ENCODE results near the gene UBE2J2. TPM values are rescaled to one million over a fixed set of nuclear protein-coding genes. Genes with fewer than 3 reads are reported as not detected.

UBE2J2 gene
- total RNA-seq, 1 donor from 2014 or later = 65.1 TPM

DNA sequence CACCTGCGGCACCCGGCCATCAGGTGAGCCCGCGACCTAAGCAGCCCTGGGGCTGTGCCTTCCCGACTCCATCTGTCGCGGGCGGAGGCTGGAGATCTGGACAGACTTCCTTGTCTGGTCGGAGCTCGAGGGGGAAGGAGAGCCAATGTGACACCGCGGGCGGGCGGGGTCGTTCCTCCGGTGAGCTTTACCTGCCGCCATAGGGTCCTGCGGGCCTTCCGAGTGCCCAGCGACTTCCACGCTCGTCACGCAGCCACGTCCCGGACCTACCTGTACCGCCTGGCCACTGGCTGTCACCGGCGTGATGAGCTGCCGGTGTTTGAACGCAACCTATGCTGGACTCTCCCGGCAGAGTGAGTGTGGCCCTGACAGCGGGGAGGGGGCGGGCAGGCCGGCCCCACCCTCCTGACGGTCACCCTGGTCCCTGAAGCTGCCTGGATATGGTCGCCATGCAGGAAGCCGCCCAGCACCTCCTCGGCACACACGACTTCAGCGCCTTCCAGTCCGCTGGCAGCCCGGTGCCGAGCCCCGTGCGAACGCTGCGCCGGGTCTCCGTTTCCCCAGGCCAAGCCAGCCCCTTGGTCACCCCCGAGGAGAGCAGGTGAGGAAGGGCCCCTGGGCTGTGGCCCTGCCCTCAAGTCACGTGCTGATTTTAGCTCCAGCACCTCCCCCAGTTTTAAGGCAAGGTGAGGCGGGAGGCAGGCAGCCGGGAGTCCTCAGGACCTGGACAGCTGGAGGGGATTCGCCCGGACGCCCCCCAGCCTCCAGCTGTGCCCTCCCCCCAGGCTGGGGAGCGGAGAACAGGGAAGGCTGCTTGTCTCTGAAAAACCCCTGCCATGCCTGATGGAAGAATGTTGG is 35.8 kb upstream of the UBE2J2 start:
- TF ChIP-seq, protein P1, sequence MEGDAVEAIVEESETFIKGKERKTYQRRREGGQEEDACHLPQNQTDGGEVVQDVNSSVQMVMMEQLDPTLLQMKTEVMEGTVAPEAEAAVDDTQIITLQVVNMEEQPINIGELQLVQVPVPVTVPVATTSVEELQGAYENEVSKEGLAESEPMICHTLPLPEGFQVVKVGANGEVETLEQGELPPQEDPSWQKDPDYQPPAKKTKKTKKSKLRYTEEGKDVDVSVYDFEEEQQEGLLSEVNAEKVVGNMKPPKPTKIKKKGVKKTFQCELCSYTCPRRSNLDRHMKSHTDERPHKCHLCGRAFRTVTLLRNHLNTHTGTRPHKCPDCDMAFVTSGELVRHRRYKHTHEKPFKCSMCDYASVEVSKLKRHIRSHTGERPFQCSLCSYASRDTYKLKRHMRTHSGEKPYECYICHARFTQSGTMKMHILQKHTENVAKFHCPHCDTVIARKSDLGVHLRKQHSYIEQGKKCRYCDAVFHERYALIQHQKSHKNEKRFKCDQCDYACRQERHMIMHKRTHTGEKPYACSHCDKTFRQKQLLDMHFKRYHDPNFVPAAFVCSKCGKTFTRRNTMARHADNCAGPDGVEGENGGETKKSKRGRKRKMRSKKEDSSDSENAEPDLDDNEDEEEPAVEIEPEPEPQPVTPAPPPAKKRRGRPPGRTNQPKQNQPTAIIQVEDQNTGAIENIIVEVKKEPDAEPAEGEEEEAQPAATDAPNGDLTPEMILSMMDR (IDR thresholded peaks at IDR 0.05) = no peak
- Mint-ChIP-seq H3K4me1 (ENCODE audit: unreplicated experiment) (peaks cover 27% of the 10 kb centered on the region), H3K27ac (ENCODE audit: unreplicated experiment) (peak overlapping the region; percentile 23), H3K27me3 (ENCODE audit: unreplicated experiment) (no peaks in the 10 kb centered on the region), H3K36me3 (ENCODE audit: unreplicated experiment) (peaks cover 9% of the 10 kb centered on the region), H3K4me3 (ENCODE audit: unreplicated experiment) (peak overlapping the region; percentile 71), H3K9me3 (ENCODE audit: unreplicated experiment) (no peaks in the 10 kb centered on the region)
- no peak for DNase-seq (ENCODE audit: extremely low spot score, unreplicated experiment)

DNA sequence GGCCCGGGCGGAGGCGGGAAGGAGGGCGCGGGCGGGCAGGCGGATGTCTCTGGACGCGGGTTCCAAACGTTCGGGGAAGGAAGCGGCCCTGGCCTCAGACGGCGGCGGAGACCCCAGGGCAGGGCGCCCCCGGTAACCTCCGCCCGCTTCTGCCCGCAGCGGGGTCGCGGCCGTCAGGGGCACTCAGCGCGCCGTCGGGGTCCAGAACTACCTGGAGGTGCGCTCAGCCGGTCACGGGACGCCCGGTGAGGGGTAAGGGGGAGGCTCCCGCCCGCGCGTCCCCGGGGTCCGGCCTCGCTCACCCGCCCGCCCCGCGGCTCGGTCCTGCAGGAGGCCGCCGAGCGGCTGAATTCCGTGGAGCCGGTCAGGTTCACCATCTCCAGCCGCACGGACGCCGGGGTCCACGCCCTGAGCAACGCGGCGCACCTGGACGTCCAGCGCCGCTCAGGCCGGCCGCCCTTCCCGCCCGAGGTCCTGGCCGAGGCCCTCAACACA is 35.1 kb upstream of the UBE2J2 start:
- TF ChIP-seq, protein P1 (IDR thresholded peaks at IDR 0.05) = no peak
- Mint-ChIP-seq H3K27ac (ENCODE audit: unreplicated experiment) (peak overlapping the region; percentile 78), H3K36me3 (ENCODE audit: unreplicated experiment) (peaks cover 8% of the 10 kb centered on the region), H3K9me3 (ENCODE audit: unreplicated experiment) (no peaks in the 10 kb centered on the region), H3K27me3 (ENCODE audit: unreplicated experiment) (no peaks in the 10 kb centered on the region), H3K4me3 (ENCODE audit: unreplicated experiment) (peak overlapping the region; percentile 79), H3K4me1 (ENCODE audit: unreplicated experiment) (peaks cover 31% of the 10 kb centered on the region)
- no peak for DNase-seq (ENCODE audit: extremely low spot score, unreplicated experiment)

DNA sequence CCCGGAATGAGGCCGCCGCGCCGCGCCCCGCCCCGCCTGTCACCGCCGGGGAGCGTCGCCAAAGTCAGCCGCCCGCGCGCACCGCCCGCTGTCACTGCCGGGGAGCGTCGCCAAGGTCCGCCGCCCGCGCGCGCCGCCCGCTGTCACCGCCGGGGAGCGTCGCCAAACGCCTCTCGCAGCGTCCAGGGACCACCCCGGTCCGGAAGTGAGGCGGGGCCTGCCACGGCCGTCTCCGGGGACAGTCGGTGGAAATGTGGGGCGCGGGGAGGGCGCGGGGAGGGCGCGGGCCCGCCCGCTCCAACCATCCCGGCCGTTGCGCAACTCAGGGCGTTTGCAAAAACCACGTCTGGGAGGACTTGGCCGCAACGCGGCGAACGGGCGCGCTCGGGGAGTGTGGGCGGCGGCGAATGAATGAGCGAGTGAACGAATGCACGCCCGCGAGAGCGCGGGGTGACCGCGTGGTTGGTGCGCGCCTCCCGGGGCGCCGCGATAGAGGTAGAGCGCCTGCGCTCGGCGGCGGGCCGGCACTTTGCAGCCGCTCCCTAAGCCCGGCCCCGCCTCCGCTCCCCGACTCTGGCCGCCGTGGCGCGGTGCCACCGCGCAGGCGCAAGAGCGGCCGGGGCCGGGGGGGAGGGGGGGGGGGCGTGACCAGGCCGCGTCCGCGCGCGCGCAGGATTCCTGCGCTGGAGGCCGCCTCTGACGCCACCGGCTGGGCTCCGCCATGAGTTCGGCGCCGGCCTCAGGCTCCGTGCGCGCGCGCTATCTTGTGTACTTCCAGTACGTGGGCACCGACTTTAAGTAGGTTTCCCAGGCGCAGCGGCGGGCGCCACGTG is 34.5 kb upstream of the UBE2J2 start, which contains the start of the genes ACAP3 and PUSL1:
Gene ACAP3 (minus strand): TSS at position 8 of the 833 bp plus-strand sequence. CDS start 115 bp downstream, outside the sequence.
Gene PUSL1 (plus strand): TSS at position 675 of the 833 bp plus-strand sequence. CDS start 47 bp downstream, at position 722.
- H3K9me3 Mint-ChIP-seq (ENCODE audit: unreplicated experiment) = no peaks in the 10 kb centered on the region
- peaks cover 2% of the 10 kb centered on the region for H3K36me3 Mint-ChIP-seq (ENCODE audit: unreplicated experiment)
- peak within 1 kb of the TSS; percentile 82 for H3K27ac Mint-ChIP-seq (ENCODE audit: unreplicated experiment)
- peak; percentile 96 for DNase-seq (ENCODE audit: extremely low spot score, unreplicated experiment)
- no peaks in the 10 kb centered on the region for H3K27me3 Mint-ChIP-seq (ENCODE audit: unreplicated experiment)
- TF ChIP-seq, protein P1 (IDR thresholded peaks at IDR 0.05) = no peak
- H3K4me1 Mint-ChIP-seq (ENCODE audit: unreplicated experiment) = peaks cover 35% of the 10 kb centered on the region
- peak within 1 kb of the TSS; percentile 79 for H3K4me3 Mint-ChIP-seq (ENCODE audit: unreplicated experiment)

DNA sequence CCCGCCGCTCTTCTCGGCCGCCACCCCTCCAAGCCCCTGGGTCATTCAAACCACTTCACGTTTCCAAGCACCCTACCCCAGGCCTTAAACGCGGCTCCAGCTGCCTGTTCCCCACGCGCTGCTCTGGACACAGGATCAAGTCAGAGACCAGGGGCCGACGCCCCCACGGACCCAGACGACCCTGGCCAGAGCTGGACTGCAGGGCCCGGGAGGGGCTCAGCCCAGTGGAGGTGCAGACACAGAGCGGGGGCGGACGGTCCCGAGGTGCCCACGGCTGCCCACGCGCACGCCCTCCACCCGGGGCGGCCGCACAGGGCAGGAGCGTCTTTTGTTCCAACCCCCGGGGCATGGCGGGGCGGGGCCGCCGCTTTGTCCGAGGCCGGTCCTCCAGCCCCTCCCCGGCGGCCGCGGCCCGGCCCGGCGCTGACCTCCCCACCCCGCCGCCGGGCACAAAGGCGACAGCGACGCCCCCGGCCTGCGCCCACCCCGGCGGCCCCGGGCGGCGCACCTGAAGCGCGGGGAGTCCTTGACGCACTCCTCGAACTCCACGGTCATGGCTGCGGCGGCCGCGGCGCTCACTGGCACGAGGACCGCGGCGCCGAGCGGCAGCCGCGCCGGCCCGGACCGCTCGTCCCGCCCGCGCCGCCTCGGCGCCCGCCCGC is 33.7 kb upstream of the UBE2J2 start:
- Mint-ChIP-seq H3K4me3 (ENCODE audit: unreplicated experiment) (peak overlapping the region; percentile 75), H3K27me3 (ENCODE audit: unreplicated experiment) (no peaks in the 10 kb centered on the region), H3K36me3 (ENCODE audit: unreplicated experiment) (peaks cover 2% of the 10 kb centered on the region), H3K27ac (ENCODE audit: unreplicated experiment) (no peak overlapping the region), H3K4me1 (ENCODE audit: unreplicated experiment) (peaks cover 35% of the 10 kb centered on the region), H3K9me3 (ENCODE audit: unreplicated experiment) (no peaks in the 10 kb centered on the region)
- TF ChIP-seq, protein P1 (IDR thresholded peaks at IDR 0.05) = no peak
- no peak for DNase-seq (ENCODE audit: extremely low spot score, unreplicated experiment)

Measured in osteocyte (in vitro differentiated cells).